ENCODE measurements around the gene SLC35E4. TPM values are rescaled to one million over a fixed set of nuclear protein-coding genes. Genes with fewer than 3 reads are reported as not detected.

SLC35E4 gene, protein sequence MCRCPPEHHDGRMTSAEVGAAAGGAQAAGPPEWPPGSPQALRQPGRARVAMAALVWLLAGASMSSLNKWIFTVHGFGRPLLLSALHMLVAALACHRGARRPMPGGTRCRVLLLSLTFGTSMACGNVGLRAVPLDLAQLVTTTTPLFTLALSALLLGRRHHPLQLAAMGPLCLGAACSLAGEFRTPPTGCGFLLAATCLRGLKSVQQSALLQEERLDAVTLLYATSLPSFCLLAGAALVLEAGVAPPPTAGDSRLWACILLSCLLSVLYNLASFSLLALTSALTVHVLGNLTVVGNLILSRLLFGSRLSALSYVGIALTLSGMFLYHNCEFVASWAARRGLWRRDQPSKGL
- total RNA-seq: 7.4 and 9.4 TPM in 2 replicates

DNA sequence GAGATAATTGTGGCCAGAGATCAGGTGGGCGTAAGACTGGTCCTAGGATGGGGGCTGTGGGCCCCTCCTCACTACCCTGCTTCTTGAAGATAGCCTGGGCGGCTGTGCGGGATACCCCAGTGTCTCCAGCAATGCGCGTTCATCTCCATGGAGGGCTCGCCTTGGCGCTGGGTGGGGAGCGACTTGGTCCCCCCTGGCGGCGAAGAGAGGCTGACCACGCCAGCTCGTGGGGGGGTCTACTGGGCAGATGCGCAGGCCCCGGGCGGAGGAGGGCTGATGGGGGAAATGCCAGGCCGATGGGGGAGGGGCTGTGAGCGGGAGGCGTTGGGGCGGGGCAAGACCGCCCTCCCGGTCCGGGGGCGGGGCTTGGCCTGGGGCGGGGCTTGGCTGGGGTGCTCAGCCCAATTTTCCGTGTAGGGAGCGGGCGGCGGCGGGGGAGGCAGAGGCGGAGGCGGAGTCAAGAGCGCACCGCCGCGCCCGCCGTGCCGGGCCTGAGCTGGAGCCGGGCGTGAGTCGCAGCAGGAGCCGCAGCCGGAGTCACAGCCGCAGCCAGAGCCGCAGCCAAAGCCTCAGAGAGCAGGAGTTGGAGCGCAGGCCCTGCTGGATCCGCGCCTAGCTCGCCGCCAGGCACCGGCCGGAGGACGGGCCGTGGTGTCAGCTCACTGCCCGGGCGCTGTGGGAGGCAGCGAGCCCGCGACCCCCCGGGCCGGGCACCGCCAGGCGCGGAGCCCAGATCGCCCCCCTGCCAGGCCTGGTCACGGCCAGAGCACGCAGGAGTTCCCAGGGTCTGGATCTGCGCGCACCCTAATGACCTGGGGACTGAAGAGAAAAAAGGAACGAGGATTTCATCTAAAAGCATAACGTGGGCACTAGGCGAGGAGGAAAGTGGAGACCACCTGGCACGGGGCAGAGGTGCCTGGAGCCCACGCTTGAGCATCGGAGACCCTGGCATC lies at the start of gene SLC35E4:
TSS of gene SLC35E4 (plus strand) at position 509 of the 953 bp plus-strand sequence. CDS start 670 bp downstream, outside the sequence.

DNA sequence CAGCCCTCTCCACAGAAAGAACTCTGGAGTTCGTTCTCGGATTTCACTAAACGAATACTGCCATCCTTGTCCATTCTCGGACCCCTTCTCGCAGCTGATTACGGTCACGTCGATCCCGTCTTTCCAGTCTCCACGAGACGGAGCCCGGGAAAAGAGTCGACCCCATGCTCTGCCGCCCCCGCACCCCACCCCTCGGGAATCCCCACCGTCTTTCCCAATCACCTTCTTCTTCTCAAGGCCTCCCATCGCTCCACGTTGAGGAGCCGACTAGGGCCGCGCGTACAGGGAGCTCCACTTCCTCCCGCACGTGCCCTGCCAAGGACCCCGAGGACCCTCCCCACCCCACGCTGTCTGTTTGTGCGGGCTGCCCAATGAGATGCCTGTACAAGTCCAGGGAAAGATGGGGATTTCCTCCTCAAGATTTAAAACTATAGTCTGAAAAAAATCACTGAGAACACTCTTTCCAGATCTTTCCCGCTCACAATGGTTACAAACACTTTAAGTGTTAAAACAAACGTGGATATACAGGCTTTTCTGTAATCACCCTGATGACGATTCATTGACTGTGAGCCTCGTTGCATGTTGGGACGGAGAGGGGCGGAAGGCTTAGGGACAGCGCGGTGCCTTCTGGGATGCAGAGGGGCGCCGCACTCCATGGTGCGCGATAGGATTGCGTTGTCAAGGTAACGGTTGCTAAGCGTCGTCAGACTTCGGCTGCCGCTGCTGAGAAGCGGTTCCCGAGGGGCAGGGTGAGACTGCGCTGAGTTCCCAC lies 43.8 kb upstream of the SLC35E4 start, which contains the start of gene PES1:
TSS of gene PES1 (minus strand) at position 323 of the 772 bp plus-strand sequence. CDS start at position 246, 77 bp downstream.

DNA sequence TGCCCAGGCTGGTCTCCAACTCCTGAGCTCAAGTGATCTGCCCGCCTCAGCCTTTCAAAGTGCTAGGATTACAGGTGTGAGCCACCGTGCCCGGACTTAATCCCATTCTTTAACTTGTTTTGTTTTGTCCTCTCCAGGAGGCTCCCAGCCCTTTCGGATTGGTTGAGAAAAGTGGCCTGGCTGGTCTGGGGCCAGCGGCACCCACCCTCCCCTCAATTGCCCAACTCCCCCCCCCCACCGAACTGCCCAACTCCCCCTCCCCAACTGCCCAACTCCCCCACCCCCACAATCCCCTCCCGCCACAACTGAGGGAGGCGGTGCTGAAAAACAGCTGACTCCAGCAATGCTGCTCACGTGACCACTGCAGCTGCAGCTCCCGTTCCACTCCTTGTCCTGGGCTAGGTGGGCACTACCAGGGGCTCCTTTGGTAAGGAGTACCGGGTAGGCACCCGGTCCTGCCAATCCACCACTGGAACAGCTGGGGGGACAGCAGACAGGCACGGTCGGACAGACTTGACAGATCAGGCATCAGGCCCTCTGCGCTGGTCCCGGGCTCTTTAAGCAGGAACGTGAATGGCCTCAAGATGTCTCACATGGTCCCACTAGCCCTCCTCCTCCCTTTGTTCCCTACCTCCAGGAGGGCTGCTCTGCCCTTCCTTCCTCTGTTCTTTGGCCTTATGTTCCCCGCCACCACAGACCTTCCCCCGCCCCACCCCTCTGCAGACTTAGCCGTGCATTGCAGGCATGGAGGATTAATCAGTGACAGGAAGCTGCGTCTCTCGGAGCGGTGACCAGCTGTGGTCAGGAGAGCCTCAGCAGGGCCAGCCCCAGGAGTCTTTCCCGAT lies 28.9 kb upstream of the SLC35E4 start, which contains the start of gene TCN2:
TSS of gene TCN2 (plus strand) at position 720 of the 845 bp plus-strand sequence. CDS start 158 bp downstream, outside the sequence.

DNA sequence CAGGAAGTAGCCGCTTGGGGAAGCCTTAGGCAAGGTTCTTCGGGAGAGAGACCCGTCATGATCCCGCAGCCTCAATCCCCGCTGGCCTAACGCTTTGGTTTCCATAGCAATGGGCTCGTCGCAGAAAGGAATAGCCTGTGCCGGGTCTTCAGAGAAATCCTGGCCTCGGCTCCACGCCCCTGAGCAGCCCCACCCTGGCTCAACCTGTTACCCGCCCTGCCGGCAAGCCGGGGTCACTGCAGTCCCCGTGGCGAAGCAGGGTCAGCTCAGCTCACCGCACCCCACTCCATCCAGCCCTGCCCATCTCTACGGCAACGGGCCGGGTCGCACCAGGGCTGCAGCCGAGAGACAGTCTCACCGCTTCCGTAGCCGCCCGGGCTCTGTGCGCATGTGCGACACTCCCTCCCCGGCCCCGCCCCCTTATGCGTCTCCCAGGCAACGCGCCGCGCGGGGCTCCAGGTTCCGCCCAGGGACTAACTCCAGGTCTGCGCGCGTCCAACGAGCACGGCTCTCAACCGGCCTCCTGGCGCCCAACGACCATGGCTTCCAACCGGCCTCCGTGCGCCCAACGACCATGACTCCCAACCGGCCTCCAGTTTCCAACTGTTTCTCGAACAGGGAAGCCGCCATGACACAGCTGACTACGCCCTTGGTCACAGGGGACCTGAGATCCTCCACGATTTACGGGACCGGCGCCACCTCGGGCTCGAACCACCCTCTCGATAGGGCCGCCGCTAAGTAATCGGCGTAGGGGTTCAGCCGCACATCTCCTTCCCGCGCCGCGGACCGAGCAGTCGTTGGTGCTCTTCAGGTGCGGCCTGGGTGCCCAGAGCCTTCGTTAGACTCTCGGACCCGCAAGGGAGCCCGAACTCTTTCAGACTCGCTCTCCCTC lies 32.2 kb downstream of the SLC35E4 start, which contains the start of gene DUSP18:
TSS of gene DUSP18 (minus strand) at position 382 of the 892 bp plus-strand sequence. CDS start 3,872 bp downstream, outside the sequence.

DNA sequence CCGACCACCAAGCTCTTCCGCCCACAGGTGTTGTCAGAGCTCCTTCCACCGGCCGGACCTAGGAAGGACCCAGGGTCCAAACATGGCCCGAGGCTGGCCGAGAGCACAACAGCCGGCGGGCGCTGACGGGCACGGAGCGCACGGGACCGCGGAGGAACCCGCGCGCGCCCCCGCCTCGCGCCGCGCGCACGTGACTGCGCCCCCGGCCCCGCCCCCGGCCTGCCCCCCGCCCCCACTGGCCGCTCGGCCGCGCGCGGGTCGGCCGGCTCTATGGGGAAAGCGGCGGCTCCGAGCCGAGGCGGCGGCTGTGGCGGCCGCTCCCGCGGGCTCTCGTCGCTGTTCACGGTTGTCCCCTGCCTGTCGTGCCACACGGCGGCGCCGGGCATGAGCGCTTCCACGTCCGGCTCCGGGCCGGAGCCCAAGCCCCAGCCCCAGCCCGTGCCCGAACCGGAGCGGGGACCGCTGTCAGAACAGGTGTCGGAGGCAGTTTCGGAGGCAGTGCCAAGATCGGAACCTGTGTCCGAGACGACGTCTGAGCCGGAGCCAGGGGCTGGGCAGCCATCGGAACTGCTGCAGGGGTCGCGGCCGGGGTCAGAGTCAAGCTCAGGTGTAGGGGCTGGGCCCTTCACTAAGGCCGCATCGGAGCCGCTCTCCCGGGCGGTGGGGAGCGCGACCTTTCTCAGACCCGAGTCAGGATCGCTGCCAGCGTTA lies 59.2 kb downstream of the SLC35E4 start, which contains the start of gene OSBP2:
TSS of gene OSBP2 (plus strand) at position 235 of the 711 bp plus-strand sequence. CDS start at position 271, 36 bp downstream.

Other genes with a start within 250 kb of the SLC35E4 start
- gene RNF215, start 248.4 kb upstream of the SLC35E4 start, total RNA-seq: 22.1 and 29.5 TPM in 2 replicates
- gene SEC14L2, start 238.8 kb upstream of the SLC35E4 start, total RNA-seq: 9.1 and 19.1 TPM in 2 replicates
- gene MTFP1, start 210.0 kb upstream of the SLC35E4 start, total RNA-seq: 2.0 TPM in 2 replicates
- gene SEC14L3, start 163.8 kb upstream of the SLC35E4 start, total RNA-seq: not detected in 2 replicates
- gene SEC14L4, start 130.1 kb upstream of the SLC35E4 start, total RNA-seq: under 0.01 TPM in 1 of 2 replicates, not detected in the other
- 0.16 and 0.60 TPM in 2 replicates for gene SEC14L6, start 89.0 kb upstream of the SLC35E4 start, total RNA-seq
- gene GAL3ST1, start 61.1 kb upstream of the SLC35E4 start, total RNA-seq: not detected in 2 replicates
- gene PES1, start 43.9 kb upstream of the SLC35E4 start, total RNA-seq: 77.9 and 102 TPM in 2 replicates
- gene TCN2, start 28.6 kb upstream of the SLC35E4 start, total RNA-seq: 12.3 and 14.3 TPM in 2 replicates
- gene DUSP18, start 32.1 kb downstream of the SLC35E4 start, total RNA-seq: 8.5 and 11.5 TPM in 2 replicates
- 1.1 and 1.4 TPM in 2 replicates for gene OSBP2, start 59.1 kb downstream of the SLC35E4 start, total RNA-seq